Fibroblast of villous mesenchyme (primary cell): ENCODE data around the gene CDK6. TPM values are rescaled to one million over a fixed set of nuclear protein-coding genes. Genes with fewer than 3 reads are reported as not detected.

Experiments
- DNase-seq: peaks from one replicate; pipeline ENCODE4 v3.0.0-alpha.2; 2010; ENCODE audit warnings: low read depth
- H3K4me3 ChIP-seq: 2 replicates; pipeline ENCODE4 v1.5.1; 2011; ENCODE audit warnings: low read depth, mild to moderate bottlenecking, low read length
- total RNA-seq: library from RNA; depleted of rRNA; stranded (reverse); fragments of >200 nt; gene quantifications from 2 replicates; pipeline ENCODE4 v1.2.3, GENCODE V29; 2012
- TF ChIP-seq, protein P1 (sequence below): IDR thresholded peaks from 2 replicates; pipeline ENCODE4 v1.5.1; 2012; ENCODE audit warnings: low read depth, mild to moderate bottlenecking, low read length; ENCODE audit not compliant: insufficient read depth

CDK6 gene
- total RNA-seq, 1 donor = 30.7 TPM

DNA sequence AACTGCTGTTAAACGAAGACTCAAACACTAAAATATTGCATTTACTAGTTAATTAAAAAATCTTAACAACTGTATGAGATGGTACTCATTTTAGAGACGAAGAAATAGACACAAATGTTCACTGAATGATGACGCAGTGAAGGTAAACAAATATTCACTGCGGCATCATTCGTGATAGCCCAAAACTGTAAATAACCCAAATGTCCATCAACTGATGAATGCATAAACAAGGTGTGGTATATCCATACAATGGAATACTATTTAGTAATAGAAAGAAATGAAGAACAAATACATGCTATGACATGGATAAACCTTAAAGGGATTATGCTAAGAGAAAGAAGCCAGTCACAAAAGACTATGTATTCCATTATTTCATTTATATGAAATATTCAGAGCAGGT is 51.4 kb downstream of the CDK6 start:
- no peak for DNase-seq
- TF ChIP-seq, protein P1, sequence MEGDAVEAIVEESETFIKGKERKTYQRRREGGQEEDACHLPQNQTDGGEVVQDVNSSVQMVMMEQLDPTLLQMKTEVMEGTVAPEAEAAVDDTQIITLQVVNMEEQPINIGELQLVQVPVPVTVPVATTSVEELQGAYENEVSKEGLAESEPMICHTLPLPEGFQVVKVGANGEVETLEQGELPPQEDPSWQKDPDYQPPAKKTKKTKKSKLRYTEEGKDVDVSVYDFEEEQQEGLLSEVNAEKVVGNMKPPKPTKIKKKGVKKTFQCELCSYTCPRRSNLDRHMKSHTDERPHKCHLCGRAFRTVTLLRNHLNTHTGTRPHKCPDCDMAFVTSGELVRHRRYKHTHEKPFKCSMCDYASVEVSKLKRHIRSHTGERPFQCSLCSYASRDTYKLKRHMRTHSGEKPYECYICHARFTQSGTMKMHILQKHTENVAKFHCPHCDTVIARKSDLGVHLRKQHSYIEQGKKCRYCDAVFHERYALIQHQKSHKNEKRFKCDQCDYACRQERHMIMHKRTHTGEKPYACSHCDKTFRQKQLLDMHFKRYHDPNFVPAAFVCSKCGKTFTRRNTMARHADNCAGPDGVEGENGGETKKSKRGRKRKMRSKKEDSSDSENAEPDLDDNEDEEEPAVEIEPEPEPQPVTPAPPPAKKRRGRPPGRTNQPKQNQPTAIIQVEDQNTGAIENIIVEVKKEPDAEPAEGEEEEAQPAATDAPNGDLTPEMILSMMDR = no peak
- H3K4me3 ChIP-seq = no peak overlapping the region

DNA sequence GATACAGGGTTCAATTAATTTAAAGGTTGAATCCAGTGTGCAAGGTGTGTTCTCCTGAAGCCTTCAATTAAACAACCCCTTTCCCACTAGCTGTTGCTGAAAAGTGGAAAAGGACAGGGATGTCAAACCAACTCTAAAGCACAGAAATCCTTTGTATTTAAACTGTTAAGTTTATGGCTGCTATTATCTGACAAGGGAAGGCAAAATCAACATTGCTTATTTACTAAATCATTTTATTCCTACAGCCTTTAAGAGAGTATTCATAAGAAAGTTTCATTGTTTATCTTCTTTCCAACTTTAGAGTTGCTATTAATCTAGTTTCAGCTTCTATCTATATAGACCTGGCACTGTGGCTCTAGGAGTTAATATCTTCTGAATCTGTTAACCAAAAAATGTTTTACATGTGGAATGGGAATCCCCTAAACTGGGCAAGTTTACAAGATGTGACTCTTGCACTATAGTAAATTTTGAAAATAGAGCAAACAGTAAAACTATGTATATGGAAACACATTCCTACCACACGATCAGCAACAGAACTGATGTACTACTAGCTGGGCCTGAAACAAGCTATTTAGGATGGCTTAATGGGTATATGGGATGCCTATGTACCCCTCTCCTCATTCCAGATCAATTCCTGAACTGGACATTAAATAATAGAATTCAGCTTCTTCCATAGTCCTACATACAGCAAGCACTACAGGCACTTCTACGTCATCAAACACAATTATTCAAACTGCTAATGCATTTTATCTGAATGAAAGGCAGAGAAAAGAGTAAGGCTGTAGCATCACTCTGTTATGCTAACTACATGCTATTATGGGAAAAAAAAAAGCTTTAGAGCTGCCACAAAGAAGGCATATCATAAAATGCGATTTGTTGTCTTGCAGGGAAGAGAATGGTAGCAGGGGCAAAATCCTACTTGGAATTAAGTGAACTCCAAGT is 52.8 kb downstream of the CDK6 start:
- H3K4me3 ChIP-seq = no peak overlapping the region
- no peak for DNase-seq
- TF ChIP-seq, protein P1 = no peak

DNA sequence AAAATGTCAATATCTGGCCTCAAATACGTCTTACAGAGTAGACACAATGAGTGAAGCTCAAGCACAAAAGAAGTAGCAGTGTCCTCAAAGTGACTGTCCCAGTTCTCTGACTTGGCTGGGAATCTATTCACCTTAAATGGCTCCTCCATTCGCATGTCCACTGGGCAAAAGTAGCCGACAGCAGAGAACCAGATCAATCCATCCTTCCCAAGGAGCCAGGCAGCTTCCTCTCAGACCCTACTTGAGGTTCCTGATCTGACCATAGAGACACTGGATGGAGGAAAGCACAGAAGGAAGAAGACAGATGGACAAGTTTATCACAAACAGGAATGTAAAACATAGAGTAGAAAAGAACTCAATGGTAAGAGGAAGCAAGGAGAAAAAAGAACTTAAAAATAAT is 53.5 kb downstream of the CDK6 start:
- TF ChIP-seq, protein P1 = no peak
- no peak overlapping the region for H3K4me3 ChIP-seq
- no peak for DNase-seq

DNA sequence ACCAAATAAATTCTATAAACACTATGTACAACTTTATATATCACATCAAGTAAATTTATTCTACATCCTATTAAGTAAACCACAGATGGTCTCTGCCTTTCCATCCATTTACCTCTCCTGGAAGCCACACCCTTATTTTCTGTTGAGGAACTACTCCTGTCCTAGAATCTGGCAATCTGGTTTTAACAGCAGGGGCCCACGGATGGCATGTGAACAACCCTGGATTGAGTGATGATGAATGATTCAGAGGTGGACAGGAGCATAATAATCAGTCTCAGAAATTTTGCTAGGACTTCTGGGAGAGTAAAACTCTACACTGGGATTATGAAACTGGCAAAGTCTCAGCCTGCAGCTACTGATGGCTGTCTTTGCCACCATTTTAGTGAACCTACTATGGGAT is 54.1 kb downstream of the CDK6 start:
- no peak overlapping the region for H3K4me3 ChIP-seq
- TF ChIP-seq, protein P1 = no peak

DNA sequence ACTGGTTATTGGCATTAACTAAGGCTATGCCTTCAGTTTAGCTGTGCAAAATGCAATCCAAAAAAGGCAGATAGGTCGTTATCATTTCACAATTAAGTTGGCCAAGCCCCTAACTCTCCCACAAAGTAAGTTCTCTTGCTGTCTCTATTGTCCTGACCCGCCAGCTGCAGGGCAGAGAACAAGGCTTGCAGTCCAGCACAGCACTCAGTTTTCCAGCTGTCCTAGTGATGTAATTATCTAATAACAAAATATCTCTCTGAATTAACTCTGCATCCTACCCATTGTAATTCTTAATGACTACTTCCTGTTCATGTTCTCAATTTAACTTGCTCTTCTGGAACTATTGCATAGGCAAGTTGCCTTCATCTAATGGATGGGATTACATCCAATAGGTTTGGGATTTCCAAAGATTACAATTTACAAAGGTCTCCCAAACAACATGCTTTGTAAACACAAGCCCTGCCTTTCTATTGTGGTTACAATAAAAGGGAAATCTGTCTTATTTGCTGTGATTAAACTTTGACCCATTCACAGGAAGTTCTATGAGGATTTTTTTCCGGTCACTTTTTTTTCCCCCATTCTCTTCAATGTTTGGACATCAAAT is 55.2 kb downstream of the CDK6 start:
- TF ChIP-seq, protein P1 = no peak
- no peak overlapping the region for H3K4me3 ChIP-seq
- DNase-seq = peak; percentile 37

More for the DNA sequence above, 54.1 kb downstream of the CDK6 start:
- no peak for DNase-seq

DNA sequence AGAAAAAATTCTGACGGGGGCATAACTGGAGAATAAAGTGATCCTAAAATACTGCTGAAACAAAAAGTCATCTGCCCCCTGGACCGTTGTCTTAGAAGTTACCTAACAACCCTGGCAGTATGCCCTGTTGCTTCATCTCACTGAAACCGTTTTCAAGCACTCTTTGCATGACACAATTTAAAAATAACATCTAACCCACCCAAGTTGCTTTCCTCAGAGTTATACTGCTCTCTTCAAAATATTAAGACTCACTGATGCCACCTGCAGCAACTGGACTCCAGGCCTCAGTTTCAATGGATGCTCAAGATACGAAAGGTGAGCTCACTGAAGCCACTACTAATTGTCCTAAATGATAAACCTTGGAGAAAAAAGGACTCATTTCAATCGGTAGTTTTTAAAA is 57.4 kb downstream of the CDK6 start:
- DNase-seq = peak; percentile 80
- TF ChIP-seq, protein P1 = no peak
- no peak overlapping the region for H3K4me3 ChIP-seq
